HG03135 (cell line): Measurements from ENCODE around the gene TTLL10.

Source experiments
- ATAC-seq: cut with Tn5 transposase; IDR thresholded peaks from one replicate; pipeline ENCODE4 v1.9.1; 2021; ENCODE audit warnings: mild to moderate bottlenecking, moderate library complexity; ENCODE audit not compliant: unreplicated experiment

The TTLL10 gene

DNA sequence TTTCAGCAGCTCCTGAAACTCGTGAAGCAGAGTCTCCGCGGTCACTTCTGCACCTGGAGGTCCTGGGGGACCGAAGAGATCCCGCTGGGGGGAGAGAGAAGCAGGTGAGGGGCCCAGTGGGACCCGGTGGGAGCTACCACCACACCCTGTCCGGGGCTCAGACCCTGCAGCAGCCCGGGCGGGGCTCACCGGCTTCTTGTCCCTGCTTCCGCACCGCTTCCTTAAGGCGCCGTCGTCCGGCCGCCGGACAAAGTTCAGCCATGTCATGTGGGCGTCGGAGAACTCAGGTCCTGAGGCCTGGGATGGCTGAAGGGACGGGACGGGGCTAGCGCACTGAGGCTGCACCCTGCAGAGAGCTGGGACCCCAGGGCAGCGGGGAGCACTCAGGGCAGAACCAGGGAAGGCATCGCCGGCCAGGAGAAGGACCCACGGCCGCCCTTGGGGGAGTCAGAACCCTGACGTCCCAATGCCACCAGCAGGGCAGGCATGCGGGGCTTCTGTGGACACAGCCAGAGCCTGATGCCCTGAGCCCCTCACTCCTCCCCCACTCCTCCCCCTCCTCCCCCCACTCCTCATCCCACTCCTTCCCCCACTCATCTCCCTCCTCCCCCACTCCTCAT lies 70.6 kb downstream of the TTLL10 start:
- no peak for ATAC-seq

DNA sequence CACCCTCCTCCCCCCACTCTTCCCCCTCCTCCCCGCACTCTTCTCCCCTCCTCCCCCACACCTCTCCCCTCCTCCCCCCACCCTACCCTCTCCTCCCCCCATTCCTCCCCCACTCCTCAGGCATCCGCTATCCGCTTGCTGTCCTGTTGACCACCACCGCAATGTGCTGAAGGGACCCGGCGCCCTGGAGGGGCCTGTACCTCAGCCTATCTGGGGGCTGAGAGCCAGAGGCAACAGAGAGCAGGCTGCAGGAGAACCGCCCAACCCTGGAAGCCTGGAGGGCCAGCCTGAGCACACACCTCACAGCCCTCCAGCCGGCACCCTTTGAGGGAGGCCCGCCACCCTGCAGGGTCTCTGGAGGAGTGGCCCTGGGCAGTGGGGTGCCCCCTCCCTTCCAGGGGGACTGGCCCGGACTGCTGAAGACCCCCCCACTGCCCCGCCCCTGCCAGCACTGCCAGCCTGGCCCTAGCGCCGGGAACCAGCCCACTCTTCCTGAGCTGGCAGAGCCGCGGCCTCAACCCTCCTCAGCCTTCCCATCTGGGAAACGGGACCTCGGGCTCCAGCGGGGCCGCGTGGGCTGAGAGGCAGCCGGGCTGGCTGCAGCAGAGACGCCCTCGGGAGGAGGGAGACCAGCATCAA lies 71.6 kb downstream of the TTLL10 start:
- no peak for ATAC-seq

DNA sequence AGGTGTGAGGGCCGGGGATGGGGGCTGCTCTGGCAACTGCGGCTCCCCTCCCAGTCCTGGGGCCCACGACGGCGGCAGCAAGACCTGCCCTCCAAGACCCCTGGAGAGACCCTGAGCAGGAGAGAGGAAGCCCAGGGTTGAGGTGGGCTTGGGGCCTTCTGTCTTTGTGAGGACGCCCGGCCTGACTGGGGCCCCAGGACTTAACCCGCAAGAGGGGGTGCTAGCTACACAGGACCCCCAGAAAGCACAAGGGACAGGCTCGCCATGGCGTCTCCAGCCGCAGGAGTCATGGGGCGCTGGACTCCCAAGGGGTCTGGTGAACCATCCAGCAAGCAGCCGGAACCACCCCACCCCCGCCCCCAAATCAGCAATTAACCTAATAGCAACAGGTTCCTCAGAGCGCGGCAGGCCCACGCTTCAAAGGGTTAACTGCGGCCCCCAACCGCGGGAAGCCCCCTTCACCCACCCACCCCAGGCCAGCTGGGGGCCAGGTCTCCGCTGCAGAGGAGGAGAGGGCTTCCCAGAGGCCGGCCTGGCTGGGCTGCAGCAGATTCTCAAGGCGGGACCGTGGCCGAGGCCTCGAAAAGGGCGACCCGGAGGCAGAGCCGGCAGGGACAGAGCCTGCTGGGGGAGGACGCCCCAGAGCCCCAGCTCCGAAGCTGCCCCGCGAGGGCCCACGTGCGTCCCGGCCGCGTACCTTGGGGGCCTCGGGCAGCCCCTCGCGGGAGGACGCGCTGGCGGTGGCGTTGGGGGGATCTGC lies 72.3 kb downstream of the TTLL10 start:
- no peak for ATAC-seq

DNA sequence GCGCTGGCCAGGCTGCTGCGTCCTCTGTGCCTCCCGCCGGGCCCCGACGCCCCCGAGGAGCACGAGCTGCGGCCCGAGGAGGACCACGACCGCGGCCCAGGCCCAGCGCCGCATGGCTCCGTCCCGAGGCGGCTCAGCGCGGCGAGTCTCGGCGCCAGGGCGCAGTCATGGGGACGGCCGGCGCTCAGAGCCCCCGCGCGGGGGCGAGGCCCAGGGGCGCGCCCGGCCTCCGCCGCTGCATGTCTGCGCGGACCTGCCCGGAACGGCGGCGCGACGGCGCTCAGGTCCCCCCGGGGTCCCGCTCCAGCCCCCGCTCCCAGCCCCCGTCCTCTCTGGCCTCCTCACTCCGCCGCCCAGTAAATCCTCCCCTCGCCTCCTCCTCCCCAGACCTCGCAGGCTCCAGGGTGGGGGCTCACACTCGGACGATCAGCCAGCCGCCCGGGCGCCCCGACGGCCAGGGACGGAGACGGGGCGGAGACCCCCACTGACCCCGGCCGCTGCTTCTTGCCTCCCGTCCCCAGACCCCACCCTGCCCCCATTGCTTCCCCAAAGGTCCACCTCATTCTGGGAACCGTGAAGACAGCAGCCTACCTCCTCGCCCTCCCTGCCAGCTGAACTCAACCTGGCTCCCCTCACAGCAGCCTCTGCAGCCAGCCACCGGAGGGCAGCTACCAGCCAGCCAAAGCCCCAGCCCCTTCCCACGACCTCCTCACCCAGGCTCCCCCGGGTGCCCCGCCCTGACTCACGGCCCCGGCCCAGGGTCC lies 73.1 kb downstream of the TTLL10 start, which contains the start of gene C1QTNF12:
Gene C1QTNF12 (minus strand): TSS at position 146 of the 764 bp plus-strand sequence. CDS start 32 bp downstream, at position 114.
- no peak for ATAC-seq

DNA sequence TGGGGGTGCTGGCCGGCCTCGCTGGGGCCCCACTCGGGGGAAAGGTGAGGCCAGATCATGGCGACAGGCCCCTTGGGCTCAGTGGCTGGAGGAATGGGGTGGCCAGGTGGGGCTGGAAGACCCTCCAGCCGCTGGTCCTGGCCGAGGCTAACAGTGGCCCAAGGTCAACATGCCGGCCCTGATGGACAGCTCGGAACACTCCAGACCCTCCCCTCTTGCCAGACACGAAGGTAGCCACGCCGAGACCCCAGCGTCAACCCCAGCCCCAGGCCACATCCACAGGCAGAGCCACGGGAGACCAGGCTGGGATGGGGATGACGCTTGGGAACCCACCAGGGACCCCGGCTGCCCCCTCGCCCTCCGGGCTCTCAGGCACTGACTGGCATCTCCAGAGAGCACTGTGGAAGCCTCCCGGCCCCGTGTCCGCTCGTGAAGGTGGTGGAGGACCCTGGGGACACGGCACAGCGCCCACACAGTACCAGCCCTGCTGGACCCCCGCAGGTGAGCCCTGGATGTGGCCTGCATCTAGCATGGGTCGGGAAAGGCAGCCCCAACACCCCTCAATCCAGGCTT lies 73.7 kb downstream of the TTLL10 start:
- ATAC-seq: no peak
